Endothelial cell of umbilical vein (primary cell): ENCODE data around the gene PLAC1. TPM values are rescaled to one million over a fixed set of nuclear protein-coding genes. Genes with fewer than 3 reads are reported as not detected.

Source experiments
- BruUV-seq: library from RNA; stranded (reverse); fragments of 400-500 nt; replicated peaks from 2 replicates; lab custom pipeline; 2021; lab: Mats Ljungman, UMichigan
- CTCF ChIA-PET: fragments of 300-600, 350-600 bp; sonication (Branson Sonifier 250); formaldehyde crosslinking; loops from one replicate; lab custom pipeline; 2021; ENCODE audit warnings: antibody characterized with exemption, inconsistent platforms; lab: Charles Lee
- POLR2A ChIA-PET: fragments of 300-600, 350-600 bp; sonication (Branson Sonifier 250); formaldehyde crosslinking; loops from one replicate; lab custom pipeline; 2021; ENCODE audit warnings: antibody characterized with exemption, inconsistent platforms; lab: Charles Lee
- DNase-seq: peaks from one replicate; pipeline ENCODE4 v3.0.0-alpha.2; 2011; ENCODE audit warnings: low read depth, low spot score
- FAIRE-seq: peaks from 2 replicates; lab custom pipeline; 2011; peaks lifted over from hg19 to GRCh38; lab: Jason Lieb, UNC
- H2AFZ ChIP-seq: 2 replicates; pipeline ENCODE4 v1.6.0; 2012; ENCODE audit warnings: low read depth, low read length, control low read depth, inconsistent platforms
- H3K27ac ChIP-seq: 2 replicates; pipeline ENCODE4 v1.5.1; 2011; ENCODE audit warnings: low read depth, mild to moderate bottlenecking, control low read depth, low read length, moderate library complexity; ENCODE audit not compliant: insufficient read depth
- H3K27me3 ChIP-seq, 2 experiments: 2 replicates each; pipeline versions ENCODE4 v1.6.0 to v1.6.1; 2011; ENCODE audit warnings: low read length in 2 of 2, mixed read lengths in 1 of 2; ENCODE audit not compliant: control insufficient read depth in 2 of 2, insufficient read depth in 2 of 2
- H3K36me3 ChIP-seq, 2 experiments: 2 replicates in 1 of 2; 3 replicates in 1 of 2; pipeline ENCODE4 v1.5.1; 2011; ENCODE audit warnings: low read length in 2 of 2, mild to moderate bottlenecking in 1 of 2, moderate library complexity in 1 of 2; ENCODE audit not compliant: control insufficient read depth in 2 of 2, insufficient read depth in 2 of 2; ENCODE audit errors: extremely low read depth in 1 of 2
- H3K4me1 ChIP-seq: 3 replicates; pipeline ENCODE4 v1.5.1; 2011; ENCODE audit warnings: mild to moderate bottlenecking, low read length; ENCODE audit not compliant: control insufficient read depth, insufficient read depth; ENCODE audit errors: extremely low read depth
- H3K4me2 ChIP-seq: 2 replicates; pipeline ENCODE4 v1.6.1; 2011; ENCODE audit warnings: low read length, control low read depth, mixed read lengths; ENCODE audit not compliant: insufficient read depth
- H3K4me3 ChIP-seq, 3 experiments: fragments of 200-600 bp in 1 of 3; sonication (generic), shearing (Covaris generic) in 1 of 3; replicated peaks in 1 of 3; 2 replicates each; pipeline ENCODE4 v1.5.1; 2011 to 2016; ENCODE audit warnings: control low read depth in 3 of 3, low read length in 3 of 3, mild to moderate bottlenecking in 2 of 3, inconsistent platforms in 1 of 3, low read depth in 1 of 3, moderate library complexity in 1 of 3; ENCODE audit not compliant: insufficient read depth in 1 of 3
- H3K79me2 ChIP-seq: 2 replicates; pipeline ENCODE4 v1.6.0; 2012; ENCODE audit warnings: low read length, inconsistent platforms; ENCODE audit not compliant: control insufficient read depth, insufficient read depth
- H3K9ac ChIP-seq: replicated peaks from 2 replicates; pipeline ENCODE3; 2011; ENCODE audit warnings: low read length, control low read depth; ENCODE audit not compliant: insufficient read depth; ENCODE audit errors: extremely low read depth
- H3K9me1 ChIP-seq: replicated peaks from 3 replicates; pipeline ENCODE4 v1.6.0; 2011; ENCODE audit warnings: mild to moderate bottlenecking, low read length; ENCODE audit not compliant: control insufficient read depth, insufficient read depth; ENCODE audit errors: extremely low read depth
- H3K9me3 ChIP-seq: replicated peaks from 2 replicates; pipeline ENCODE4 v1.5.1; 2012; ENCODE audit warnings: low read length, inconsistent platforms; ENCODE audit not compliant: control insufficient read depth, insufficient read depth
- H4K20me1 ChIP-seq: replicated peaks from 2 replicates; pipeline ENCODE3; 2011; ENCODE audit warnings: mild to moderate bottlenecking, low read length; ENCODE audit not compliant: control insufficient read depth, insufficient read depth; ENCODE audit errors: extremely low read depth
- EZH2 ChIP-seq: IDR thresholded peaks from 2 replicates; pipeline ENCODE4 v1.6.1; 2012; ENCODE audit warnings: borderline replicate concordance, low read depth, mild to moderate bottlenecking, moderate library complexity, low read length, inconsistent platforms; ENCODE audit not compliant: severe bottlenecking
- FOS ChIP-seq: IDR thresholded peaks from 2 replicates; pipeline ENCODE4 v1.6.1; 2011; ENCODE audit warnings: mild to moderate bottlenecking, low read length, moderate library complexity, borderline replicate concordance; ENCODE audit not compliant: insufficient read depth
- GATA2 ChIP-seq: IDR thresholded peaks from 2 replicates; pipeline ENCODE4 v1.7.0; 2011; ENCODE audit warnings: low read depth, mild to moderate bottlenecking, moderate library complexity, mixed read lengths, low read length; ENCODE audit not compliant: insufficient read length, insufficient read depth
- JUN ChIP-seq: IDR thresholded peaks from 2 replicates; pipeline ENCODE4 v1.6.1; 2011; ENCODE audit warnings: borderline replicate concordance, low read depth; ENCODE audit not compliant: insufficient read length, insufficient read depth
- MAX ChIP-seq: IDR thresholded peaks from 2 replicates; pipeline ENCODE4 v1.6.1; 2011; ENCODE audit not compliant: insufficient read depth, insufficient read length
- MYC ChIP-seq: IDR thresholded peaks from one replicate; pipeline ENCODE4 v1.6.1; 2011; ENCODE audit warnings: mild to moderate bottlenecking, low read depth, low read length
- POLR2A ChIP-seq: IDR thresholded peaks from 2 replicates; pipeline ENCODE4 v1.6.1; 2012; ENCODE audit warnings: low read depth, mild to moderate bottlenecking, control low read depth, low read length
- POLR2AphosphoS5 ChIP-seq: IDR thresholded peaks from 2 replicates; pipeline ENCODE4 v1.6.1; 2012; ENCODE audit warnings: low read depth, mild to moderate bottlenecking, control low read depth, low read length, moderate library complexity; ENCODE audit not compliant: insufficient read depth
- dilution Hi-C: fragments of 300-500 bp; cut with MboI; formaldehyde crosslinking; loops from one replicate; pipeline ENCODE4 v1.15.0; 2019; ENCODE audit warnings: low sequenced_read_pairs; ENCODE audit not compliant: extremely low pct_ligation_motif_present
- intact Hi-C: fragments of 100-400 bp; cut with micrococcal nuclease; formaldehyde crosslinking; loops from one replicate; pipeline ENCODE4 v1.10.0; 2022
- polyA plus RNA-seq, 4 experiments: library from polyadenylated mRNA; depleted of rRNA in 3 of 4; stranded (reverse) in 3 of 4; unstranded in 1 of 4; fragments of >200 nt; gene quantifications; 2 replicates each; pipeline versions ENCODE4 v1.2.1 to v1.2.3, GENCODE V29; 2011 to 2012; ENCODE audit warnings: missing spikeins in 1 of 4
- total RNA-seq: library from RNA; stranded (reverse); gene quantifications from 2 replicates; pipeline ENCODE4 v1.2.3, GENCODE V29; 2021
- TF ChIP-seq, protein P1 (sequence below), 2 donors: IDR thresholded peaks; 1 replicate in 1 of 2; 2 replicates in 1 of 2; pipeline ENCODE4 v1.5.1; 2011; ENCODE audit warnings: low read length in 2 of 2, mild to moderate bottlenecking in 2 of 2, moderate library complexity in 2 of 2, control low read depth in 1 of 2, inconsistent platforms in 1 of 2, low read depth in 1 of 2; ENCODE audit not compliant: insufficient read depth in 1 of 2; ENCODE audit errors: extremely low read depth in 1 of 2

PLAC1 gene
- total and polyA plus RNA-seq, 2 donors (not counting 3 experiments of a cell fraction or from before 2014, with no cell fraction given): 0.58 to 2.4 TPM

- no peak for TF ChIP-seq EZH2
- DNase-seq (no peak), FAIRE-seq (no peak)
- ChIA-PET POLR2A (no interaction called here), CTCF (no interaction called here)
- no peaks in the 10 kb centered on the region for H3K9me1 ChIP-seq
- H3K4me2 ChIP-seq: no peak overlapping the region
- no peaks in the 10 kb centered on the region for H3K79me2 ChIP-seq
- H3K9ac ChIP-seq: no peak overlapping the region
- dilution Hi-C loops (no loop called here), intact Hi-C loops (no loop called here)
- no peaks in the 10 kb centered on the region for H4K20me1 ChIP-seq
- H3K27ac ChIP-seq: no peak overlapping the region
- H3K4me3 ChIP-seq: no peak overlapping the region
- H3K36me3 ChIP-seq: no peaks in the 10 kb centered on the region
- H3K4me1 ChIP-seq: no peaks in the 10 kb centered on the region
- no peaks in the 10 kb centered on the region for H3K27me3 ChIP-seq
- no peaks in the 10 kb centered on the region for H3K9me3 ChIP-seq
- no TSS peak for BruUV-seq
- no peak overlapping the region for H2AFZ ChIP-seq
Measured at GRCh38 chrX:134646691-134647090, 11.6 kb downstream of the PLAC1 start.

- H3K27me3 ChIP-seq: no peaks in the 10 kb centered on the region
- no peaks in the 10 kb centered on the region for H3K9me1 ChIP-seq
- no peak overlapping the region for H3K4me3 ChIP-seq
- no peaks in the 10 kb centered on the region for H3K4me1 ChIP-seq
- no peaks in the 10 kb centered on the region for H3K36me3 ChIP-seq
- H3K79me2 ChIP-seq: no peaks in the 10 kb centered on the region
- no peak overlapping the region for H3K9ac ChIP-seq
- intact Hi-C loops: no loop called here
- no peaks in the 10 kb centered on the region for H3K9me3 ChIP-seq
- no peak overlapping the region for H3K4me2 ChIP-seq
- H4K20me1 ChIP-seq: no peaks in the 10 kb centered on the region
- no TSS peak for BruUV-seq
- no peak for FAIRE-seq
- H2AFZ ChIP-seq: no peak overlapping the region
- H3K27ac ChIP-seq: no peak overlapping the region
- ChIA-PET CTCF (no interaction called here), POLR2A (no interaction called here)
- DNase-seq: no peak
- dilution Hi-C loops: no loop called here
- TF ChIP-seq GATA2: no peak
- no peak for TF ChIP-seq EZH2
- no peak for TF ChIP-seq POLR2A
- no peak for TF ChIP-seq FOS
- TF ChIP-seq JUN: no peak
- TF ChIP-seq POLR2AphosphoS5: no peak
- no peak for TF ChIP-seq MAX
- TF ChIP-seq, protein P1, sequence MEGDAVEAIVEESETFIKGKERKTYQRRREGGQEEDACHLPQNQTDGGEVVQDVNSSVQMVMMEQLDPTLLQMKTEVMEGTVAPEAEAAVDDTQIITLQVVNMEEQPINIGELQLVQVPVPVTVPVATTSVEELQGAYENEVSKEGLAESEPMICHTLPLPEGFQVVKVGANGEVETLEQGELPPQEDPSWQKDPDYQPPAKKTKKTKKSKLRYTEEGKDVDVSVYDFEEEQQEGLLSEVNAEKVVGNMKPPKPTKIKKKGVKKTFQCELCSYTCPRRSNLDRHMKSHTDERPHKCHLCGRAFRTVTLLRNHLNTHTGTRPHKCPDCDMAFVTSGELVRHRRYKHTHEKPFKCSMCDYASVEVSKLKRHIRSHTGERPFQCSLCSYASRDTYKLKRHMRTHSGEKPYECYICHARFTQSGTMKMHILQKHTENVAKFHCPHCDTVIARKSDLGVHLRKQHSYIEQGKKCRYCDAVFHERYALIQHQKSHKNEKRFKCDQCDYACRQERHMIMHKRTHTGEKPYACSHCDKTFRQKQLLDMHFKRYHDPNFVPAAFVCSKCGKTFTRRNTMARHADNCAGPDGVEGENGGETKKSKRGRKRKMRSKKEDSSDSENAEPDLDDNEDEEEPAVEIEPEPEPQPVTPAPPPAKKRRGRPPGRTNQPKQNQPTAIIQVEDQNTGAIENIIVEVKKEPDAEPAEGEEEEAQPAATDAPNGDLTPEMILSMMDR (IDR thresholded peaks at IDR 0.05; ENCODE audit: extremely low read depth in 1 of 2, insufficient read depth in 1 of 2, low read depth in 1 of 2, low read length in 2 of 2): no peak
- TF ChIP-seq MYC: no peak
Measured at GRCh38 chrX:134645936-134646543, 12.2 kb downstream of the PLAC1 start.
